GM21515 (cell line): Measurements from ENCODE around the gene RABGAP1L.

ENCODE experiments used
- ATAC-seq: cut with Tn5 transposase; IDR thresholded peaks from one replicate; pipeline ENCODE4 v1.9.1; 2021; ENCODE audit not compliant: unreplicated experiment

Gene RABGAP1L

DNA sequence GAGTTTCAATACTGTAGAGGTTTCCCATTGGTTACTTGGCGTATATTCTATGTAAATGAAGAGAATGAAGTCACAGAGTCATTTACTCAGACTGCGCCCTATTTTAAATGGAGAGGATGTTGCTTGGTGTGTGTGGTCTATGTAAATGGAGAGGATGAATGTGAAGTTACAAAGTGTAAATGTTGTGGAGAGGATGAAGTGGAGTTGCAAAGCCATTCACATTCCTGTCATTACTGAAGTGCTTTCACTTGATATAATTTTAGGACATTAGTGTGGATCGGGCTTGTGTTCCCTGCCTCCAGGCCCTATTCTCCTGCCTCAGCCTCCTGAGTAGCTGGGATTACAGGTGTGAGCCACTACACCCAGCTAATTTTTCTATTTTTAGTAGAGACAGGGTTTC lies 741.0 kb downstream of the RABGAP1L start:
- ATAC-seq, result no peak

DNA sequence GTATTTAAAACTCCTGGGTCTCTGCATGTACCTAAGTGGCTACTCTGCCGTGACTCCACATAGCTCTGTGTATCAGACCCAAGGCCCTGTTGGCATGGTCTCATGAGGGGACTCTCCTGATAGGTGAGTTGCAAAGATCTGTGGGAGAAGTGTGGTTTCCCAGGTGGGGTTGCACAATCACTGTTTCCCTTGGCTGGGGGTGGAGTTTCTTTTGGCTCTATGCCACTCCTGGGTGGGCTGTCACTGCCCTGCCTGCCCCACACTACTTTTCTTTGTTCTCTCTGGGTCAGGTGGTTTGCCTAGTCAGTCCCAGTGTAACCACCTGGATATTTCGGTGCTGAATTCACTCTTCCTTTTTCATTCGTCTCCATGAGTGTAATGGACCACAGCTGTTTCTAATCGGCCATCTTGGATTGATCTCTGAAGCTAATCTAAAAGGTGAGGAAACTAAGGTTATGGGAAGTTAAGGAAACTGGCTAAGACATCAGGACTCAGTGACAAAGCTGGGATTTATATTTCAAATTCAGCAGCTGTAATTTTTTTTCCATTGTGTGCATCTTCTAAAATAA lies 743.3 kb downstream of the RABGAP1L start:
- ATAC-seq, result no peak

- no peak for ATAC-seq
Measured at GRCh38 chr1:174911606-174912005, 752.3 kb downstream of the RABGAP1L start.

GRCh38 chr1:174912264-174912663 lies 752.9 kb downstream of the RABGAP1L start:
- no peak for ATAC-seq

DNA sequence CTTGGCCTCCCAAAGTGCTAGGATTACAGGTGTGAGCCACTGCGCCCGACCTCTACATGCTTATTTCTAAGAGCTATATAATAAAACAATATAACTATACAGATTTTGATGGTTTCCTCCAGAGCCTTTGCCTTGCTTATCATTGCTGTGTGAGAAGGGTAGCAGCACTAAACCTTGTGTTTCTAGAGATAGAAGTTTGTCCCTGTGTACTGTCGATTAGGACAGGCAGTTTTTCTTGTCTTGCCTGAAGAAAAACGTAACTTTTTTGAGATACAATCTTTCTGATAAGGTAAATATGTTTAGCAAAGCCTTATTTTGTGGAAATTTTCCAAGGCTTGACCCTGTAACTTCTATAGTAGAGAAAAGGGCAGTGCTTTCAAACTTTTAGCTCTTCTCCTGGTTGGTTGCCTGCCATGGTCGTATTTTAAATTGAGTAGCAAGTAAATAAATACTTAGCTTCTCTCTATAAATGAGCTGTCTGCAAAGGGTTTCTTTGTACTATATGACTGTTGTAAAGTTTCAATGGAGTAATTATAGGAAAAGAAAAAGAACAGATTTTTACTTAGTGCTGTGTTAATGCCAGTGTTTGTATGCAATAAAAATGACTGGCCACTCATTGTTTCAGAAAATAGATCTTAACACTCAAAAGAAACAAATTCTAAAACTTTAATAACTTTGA lies 754.0 kb downstream of the RABGAP1L start:
- no peak for ATAC-seq

DNA sequence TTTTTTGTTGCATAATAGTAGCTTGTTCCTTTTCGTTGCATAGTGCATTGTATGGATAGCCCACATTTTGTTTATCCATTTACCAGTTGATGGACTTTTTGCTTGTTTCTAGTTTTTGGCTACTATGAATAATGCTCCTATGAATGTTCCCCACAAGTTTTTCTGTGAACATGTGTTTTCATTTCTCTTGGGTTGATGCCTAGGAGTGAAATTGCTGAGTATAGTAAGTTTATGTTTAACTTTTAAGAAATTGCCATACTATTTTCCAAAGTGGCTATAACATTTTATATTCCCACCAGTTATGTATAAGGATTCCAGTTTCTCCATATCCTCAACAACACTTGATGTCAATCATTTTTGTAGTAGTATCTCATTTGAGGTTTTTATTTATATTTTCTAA lies 755.7 kb downstream of the RABGAP1L start:
- ATAC-seq, result no peak

DNA sequence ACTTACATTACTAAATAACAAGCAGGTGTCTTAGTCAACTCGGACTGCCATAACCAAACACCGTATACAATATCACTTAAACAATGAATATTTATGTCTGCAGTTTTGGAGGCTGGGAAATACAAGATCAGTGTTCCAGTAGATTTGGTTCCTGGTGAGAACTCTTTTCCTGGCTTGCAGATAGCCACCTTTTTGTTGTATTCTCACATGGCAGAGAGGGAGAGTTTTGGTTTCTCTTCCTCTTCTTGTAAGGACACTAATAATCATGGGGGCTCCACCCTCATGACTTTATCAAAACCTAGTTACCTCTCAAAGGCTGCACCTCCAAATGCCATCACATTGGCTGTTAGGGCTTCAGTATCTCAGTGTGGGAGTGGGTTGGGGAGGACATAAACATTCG lies 757.5 kb downstream of the RABGAP1L start:
- ATAC-seq, result no peak

- ATAC-seq, result no peak
Measured at GRCh38 chr1:174920093-174920492, 760.8 kb downstream of the RABGAP1L start.

GRCh38 chr1:174922121-174922520 lies 762.8 kb downstream of the RABGAP1L start:
- no peak for ATAC-seq

- ATAC-seq, result no peak
Measured at GRCh38 chr1:174923820-174924219, 764.5 kb downstream of the RABGAP1L start.

GRCh38 chr1:174928541-174928940 lies 769.2 kb downstream of the RABGAP1L start:
- ATAC-seq, result no peak

- no peak for ATAC-seq
Measured at GRCh38 chr1:174931214-174931613, 771.9 kb downstream of the RABGAP1L start.

DNA sequence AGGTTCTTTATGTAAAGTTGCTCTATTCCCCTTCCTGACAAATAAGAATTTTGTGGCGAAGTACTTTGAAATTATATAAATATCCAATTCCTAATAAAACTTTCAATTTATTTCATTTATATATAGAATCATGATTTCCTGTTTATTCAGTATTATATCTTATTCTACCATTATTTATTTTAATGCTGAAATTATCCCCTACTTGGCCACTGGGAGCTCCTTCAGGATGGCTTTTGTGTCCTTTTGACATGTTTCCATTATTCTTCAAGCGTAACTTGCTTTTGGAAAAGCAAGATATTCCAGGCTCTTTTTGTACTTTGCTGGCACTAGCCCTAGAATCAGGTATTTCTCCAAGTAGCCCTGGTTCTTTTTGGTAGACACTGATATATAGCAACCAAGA lies 773.3 kb downstream of the RABGAP1L start:
- ATAC-seq, result no peak

DNA sequence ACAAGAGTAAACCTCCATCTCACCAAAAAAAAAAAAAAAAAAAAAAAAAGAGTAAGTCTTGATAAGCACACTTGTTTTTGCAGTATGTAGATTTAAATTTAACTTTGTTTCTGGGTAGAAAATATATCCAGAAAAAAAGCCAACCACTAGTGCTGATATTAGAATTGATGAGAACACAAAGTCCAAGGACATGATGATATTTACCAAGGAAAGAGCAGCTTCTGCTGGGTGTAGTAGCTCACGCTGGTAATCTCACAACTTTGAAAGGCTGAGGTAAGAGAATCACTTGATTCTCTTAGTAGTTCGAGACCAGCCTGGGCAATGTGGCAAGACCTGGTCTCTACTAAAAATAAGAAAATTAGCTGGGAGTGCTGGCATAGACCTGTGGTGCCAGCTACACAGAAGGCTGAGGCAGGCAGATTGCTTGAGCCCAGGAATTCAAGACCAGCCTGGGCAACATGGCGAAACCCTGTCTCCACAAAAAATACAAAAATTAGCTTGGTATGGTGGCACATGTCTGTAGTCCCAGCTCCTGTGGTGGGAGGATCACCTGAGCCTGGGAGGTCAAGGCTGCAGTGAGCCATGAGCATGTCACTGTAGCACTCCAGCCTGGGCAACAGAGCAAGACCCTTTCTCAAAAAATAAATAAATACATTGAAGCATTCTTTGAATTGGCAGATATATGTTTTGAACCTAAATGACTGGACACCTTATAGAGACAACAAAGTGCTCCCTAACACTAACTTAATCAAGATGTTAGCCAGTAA lies 776.8 kb downstream of the RABGAP1L start:
- no peak for ATAC-seq

DNA sequence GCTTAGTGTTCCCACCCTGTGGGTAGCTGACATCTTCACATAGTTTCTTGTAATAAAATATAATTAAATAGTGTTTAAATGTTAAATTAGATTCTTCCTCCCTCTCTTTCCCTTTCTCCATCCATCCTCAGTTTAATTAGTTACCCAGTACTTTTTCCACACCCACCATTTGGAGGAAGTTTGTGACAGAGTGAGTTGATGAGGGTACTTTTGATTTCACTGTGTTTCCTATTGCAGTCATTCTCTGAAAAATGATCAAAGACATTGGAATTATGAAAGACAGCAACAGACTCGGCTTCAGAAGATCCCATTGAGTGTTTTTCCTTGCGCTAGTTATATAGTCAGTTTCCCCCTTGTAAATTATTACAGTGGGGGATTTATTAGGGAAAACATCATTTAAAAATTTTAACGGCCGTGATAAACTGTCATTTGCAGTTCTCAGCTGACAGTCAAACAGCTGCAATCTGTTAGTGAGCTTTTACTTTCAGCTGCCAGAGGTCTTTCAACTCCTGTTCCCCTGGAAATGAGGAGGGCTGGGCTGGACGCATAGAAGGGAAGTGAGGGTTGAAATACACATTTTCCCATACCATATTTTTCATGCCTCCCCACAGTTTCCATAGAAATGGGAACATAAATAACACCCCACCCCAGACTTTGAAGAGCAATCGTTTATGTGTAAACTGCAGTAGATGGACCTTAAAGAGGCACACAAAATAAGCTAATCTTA lies 779.1 kb downstream of the RABGAP1L start:
- ATAC-seq, result no peak

DNA sequence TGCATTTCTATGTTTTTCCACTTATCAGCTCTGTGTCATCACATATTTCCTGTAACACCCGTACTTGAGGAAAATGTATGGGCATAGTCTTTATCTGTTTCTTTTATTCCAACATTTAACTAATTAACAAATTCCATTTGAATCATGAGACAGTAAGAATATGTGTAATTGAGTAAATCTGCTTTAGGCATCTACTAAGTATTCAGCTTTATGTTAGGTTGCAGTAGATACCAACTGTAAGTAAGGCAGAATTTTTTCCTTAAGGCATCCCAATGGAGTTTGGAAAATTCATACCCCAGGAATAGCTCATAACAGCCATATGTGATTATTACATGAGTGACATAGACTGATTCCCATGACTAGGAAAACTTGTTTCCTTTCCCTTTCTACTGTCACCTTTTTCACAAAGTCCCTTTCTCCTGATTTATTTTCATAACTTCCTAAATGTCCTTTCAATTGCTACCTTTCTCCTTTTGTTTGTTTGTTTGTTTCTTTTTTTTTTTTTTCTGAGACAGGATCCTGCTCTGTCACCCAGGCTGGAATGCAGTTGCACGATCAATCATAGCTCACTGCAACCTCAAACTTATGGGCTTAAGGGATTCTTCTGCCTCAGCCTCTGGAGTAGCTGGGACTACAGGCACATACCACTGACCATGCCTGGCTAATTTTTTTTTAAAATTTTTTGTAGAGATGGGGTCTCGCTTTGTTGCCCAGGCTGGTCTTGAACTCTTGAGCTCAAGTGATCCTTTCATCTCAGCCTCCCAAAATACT lies 780.6 kb downstream of the RABGAP1L start:
- no peak for ATAC-seq

DNA sequence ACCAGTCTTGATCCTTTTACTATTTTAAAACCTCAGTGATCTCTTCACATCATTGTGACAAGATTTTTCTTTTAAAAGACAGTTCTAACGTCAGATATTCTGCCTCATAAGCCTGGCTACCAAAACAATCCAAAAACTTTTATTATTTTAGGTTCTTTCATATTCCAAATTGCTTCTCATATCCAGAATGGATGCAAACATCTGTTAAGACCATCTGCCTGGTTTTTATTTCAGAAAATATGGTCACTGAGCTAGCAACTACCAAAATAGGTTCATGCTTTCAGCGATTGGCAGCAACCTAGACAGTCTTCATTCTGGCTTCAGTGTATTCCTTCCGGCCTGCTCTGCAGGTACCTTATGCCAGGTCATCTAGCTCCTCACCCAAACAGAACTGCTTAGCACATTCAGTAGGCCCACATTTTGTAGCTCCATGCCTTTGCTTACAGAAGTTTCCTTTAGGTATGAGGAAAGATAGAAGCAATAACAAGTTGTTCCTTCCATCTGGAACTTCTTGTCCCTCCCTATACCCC lies 781.4 kb downstream of the RABGAP1L start:
- no peak for ATAC-seq

DNA sequence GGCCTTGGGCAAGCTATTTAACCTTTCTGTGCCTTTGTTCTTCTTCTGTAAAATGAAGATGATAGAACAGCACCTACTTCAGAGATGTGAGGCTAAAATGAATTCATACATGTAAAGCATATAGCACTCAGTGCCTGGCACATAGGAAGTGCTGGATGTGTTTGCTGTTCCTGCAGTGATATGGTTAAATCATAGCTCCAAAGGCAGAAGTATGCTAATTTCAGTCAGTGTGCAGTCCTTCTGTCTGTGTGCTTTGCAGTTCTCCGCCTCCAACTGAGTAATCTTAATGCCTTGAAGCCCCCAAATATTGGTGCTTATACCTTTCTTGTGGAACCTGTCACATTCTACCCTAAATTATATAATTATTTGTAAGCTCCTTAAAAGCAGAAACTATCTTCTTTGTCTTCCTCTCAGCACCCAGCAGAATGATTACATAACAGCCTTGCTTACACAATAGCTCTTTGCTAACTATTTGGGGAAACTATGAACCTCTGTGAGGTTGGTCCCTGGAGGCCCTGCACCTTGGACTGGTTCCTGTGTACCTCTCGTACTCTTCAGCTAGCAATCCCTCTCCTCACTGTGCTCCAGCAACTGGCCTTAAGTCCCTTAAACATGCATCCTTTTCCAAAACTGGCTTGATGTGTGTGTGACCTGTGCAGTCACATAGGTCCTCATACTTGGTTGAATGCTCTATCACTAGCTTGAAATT lies 783.4 kb downstream of the RABGAP1L start:
- no peak for ATAC-seq

- ATAC-seq, result no peak
Measured at GRCh38 chr1:174946031-174946430, 786.7 kb downstream of the RABGAP1L start.

DNA sequence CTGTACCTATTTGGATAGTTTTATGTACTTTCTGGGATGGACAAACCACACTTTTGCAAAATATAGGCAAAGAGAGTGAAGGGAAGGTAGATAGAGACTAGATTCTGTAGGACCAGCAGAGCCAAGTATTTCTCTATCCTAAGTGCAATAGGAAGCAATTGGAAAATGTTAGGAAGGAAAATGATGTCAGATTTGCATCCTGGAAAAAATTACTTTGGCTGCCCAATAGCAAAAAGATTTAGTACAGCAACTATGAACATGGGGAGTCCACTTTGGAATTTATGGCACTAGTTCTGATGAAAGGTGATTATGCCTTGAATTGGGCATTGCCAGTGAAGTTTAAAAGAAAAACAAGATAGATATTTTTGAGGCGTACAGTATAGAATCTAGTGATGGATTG lies 789.7 kb downstream of the RABGAP1L start:
- no peak for ATAC-seq
